ENCODE measurements around the gene TVP23C. TPM values are rescaled to one million over a fixed set of nuclear protein-coding genes. Genes with fewer than 3 reads are reported as not detected.

Gene TVP23C
- total and polyA plus RNA-seq, 2 experiments from 2014 or later, result 15.3 to 40.7 TPM

DNA sequence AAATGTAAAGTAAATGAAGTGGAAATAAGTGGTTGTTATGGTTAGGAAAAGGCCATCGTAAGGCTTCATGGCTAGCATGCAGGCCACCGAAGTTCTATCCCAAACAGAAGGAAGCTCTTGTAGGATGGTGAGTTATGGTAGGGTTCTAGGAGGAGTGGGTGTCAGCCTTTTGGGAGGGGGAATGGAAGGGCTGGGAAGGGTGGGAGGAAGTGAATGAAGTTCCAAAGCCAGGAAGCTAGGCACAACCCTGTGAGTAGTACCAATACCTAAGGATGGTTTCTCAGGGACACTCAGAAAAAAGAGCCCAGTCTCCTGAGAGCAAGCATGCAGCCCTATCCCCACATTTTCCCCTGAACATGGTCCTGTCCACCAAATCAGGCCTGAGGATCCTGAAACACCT, 59.6 kb downstream of the TVP23C start:
- Histone ChIP-seq H3K9me3 (ENCODE audit: low read depth) (no peaks in the 10 kb centered on the region), H2AFZ (no peak overlapping the region), H3K36me3 (replicated peaks; ENCODE audit: insufficient read depth, low read depth) (no peaks in the 10 kb centered on the region), H3K4me2 (no peak overlapping the region), H3K79me2 (no peaks in the 10 kb centered on the region), H4K20me1 (ENCODE audit: insufficient read depth, poor library complexity, severe bottlenecking) (no peaks in the 10 kb centered on the region), H3K27me3 (no peaks in the 10 kb centered on the region), H3K9me2 (replicated peaks; ENCODE audit: insufficient read depth) (no peaks in the 10 kb centered on the region), H3K4me3 (no peak overlapping the region), H3K4me1 (ENCODE audit: insufficient read depth) (no peaks in the 10 kb centered on the region), H3K27ac (no peak overlapping the region)
- DNase-seq (ENCODE audit: low spot score), result no peak
- TF ChIP-seq, protein P1, sequence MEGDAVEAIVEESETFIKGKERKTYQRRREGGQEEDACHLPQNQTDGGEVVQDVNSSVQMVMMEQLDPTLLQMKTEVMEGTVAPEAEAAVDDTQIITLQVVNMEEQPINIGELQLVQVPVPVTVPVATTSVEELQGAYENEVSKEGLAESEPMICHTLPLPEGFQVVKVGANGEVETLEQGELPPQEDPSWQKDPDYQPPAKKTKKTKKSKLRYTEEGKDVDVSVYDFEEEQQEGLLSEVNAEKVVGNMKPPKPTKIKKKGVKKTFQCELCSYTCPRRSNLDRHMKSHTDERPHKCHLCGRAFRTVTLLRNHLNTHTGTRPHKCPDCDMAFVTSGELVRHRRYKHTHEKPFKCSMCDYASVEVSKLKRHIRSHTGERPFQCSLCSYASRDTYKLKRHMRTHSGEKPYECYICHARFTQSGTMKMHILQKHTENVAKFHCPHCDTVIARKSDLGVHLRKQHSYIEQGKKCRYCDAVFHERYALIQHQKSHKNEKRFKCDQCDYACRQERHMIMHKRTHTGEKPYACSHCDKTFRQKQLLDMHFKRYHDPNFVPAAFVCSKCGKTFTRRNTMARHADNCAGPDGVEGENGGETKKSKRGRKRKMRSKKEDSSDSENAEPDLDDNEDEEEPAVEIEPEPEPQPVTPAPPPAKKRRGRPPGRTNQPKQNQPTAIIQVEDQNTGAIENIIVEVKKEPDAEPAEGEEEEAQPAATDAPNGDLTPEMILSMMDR (IDR thresholded peaks at IDR 0.05; ENCODE audit: poor library complexity), result no peak
- TF ChIP-seq EZH2phosphoT487 (IDR thresholded peaks at IDR 0.05; ENCODE audit: low read depth, severe bottlenecking, unreplicated experiment) (no peak), EZH2 (IDR thresholded peaks at IDR 0.05; ENCODE audit: borderline replicate concordance) (no peak)
- WGBS (ENCODE audit: low lambda C conversion rate, missing lambda C conversion rate), result 96% methylated on average over 2 of the region's 2 CpGs

DNA sequence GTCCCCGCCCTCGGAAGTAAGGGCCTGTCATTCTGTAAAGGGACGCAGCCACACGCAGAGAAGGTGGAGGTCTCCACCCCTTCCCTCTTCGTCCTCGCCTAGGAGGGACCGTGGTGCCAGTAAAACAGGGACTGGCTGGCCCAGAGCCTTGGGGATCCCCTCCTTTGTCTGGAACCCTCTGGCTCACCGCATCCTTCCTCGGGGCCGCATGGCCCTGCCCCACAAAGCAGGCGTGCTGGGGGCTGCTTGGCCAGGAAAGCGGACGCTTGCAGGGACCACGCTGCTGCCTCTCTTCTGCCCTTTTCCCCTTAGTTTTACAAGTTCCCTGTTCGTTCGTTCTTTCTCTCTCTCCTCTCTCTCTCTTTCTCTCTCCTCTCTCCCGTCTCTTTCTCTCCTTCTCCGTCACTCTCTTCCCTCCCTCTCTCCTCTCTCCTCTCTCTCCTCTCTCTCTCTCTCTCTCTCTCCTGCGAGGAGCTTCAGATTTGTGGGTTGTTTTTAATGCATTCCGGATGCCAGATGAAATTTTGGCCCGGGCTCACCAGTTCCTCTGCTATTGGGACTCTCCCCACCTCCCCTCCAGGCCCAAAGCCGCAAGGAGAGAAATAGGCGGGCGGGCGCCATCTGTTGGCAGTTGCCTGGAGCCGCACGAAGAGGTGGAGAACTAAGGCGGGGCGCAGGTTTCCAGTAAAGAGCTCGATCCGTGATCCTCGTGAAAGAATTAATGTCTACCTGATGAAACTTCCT, 60.7 kb downstream of the TVP23C start:
- Histone ChIP-seq H3K9me3 (ENCODE audit: low read depth) (no peaks in the 10 kb centered on the region), H3K36me3 (replicated peaks; ENCODE audit: insufficient read depth, low read depth) (no peaks in the 10 kb centered on the region), H3K27ac (peak overlapping the region; percentile 70), H3K4me2 (peak overlapping the region; percentile 59), H3K4me3 (no peak overlapping the region), H3K4me1 (ENCODE audit: insufficient read depth) (no peaks in the 10 kb centered on the region), H3K79me2 (no peaks in the 10 kb centered on the region), H3K9me2 (replicated peaks; ENCODE audit: insufficient read depth) (no peaks in the 10 kb centered on the region), H4K20me1 (ENCODE audit: insufficient read depth, poor library complexity, severe bottlenecking) (no peaks in the 10 kb centered on the region), H2AFZ (no peak overlapping the region), H3K27me3 (no peaks in the 10 kb centered on the region)
- TF ChIP-seq EZH2 (IDR thresholded peaks at IDR 0.05; ENCODE audit: borderline replicate concordance), result no peak
- TF ChIP-seq, protein P1 (IDR thresholded peaks at IDR 0.05; ENCODE audit: poor library complexity), result peak; percentile 90
- 44% methylated on average over 32 of the region's 32 CpGs for WGBS (ENCODE audit: low lambda C conversion rate, missing lambda C conversion rate)
- peak; percentile 92 for DNase-seq (ENCODE audit: low spot score)

DNA sequence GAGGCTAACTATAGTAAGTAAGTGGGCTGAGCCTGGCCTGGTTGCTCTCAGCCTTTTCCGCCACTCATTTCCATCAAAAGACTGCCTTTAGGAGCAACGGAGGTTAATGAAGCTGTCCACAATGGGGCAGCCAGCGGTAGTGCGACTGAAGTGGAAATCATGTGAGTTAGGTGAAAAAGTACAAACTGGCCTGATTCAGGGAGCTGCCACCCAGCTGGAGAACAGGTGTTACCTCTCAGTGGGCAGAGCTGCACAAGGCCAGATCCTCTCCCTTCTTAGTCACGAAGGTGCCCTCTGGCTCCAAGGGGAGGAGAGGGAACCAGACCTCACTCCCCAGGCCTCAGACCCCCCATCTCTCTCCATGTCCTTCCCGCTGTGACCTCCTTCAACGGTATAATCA, 61.5 kb downstream of the TVP23C start:
- H3K79me2 ChIP-seq, result no peaks in the 10 kb centered on the region
- H3K4me3 ChIP-seq, result no peak overlapping the region
- no peaks in the 10 kb centered on the region for H3K27me3 ChIP-seq
- H3K4me2 ChIP-seq, result no peak overlapping the region
- H3K9me3 ChIP-seq (ENCODE audit: low read depth), result no peaks in the 10 kb centered on the region
- peak overlapping the region; percentile 70 for H3K27ac ChIP-seq
- H3K36me3 ChIP-seq (replicated peaks; ENCODE audit: insufficient read depth, low read depth), result no peaks in the 10 kb centered on the region
- TF ChIP-seq, protein P1 (IDR thresholded peaks at IDR 0.05; ENCODE audit: poor library complexity), result no peak
- TF ChIP-seq EZH2 (IDR thresholded peaks at IDR 0.05; ENCODE audit: borderline replicate concordance), result no peak
- TF ChIP-seq EZH2phosphoT487 (IDR thresholded peaks at IDR 0.05; ENCODE audit: low read depth, severe bottlenecking, unreplicated experiment), result no peak
- no peaks in the 10 kb centered on the region for H4K20me1 ChIP-seq (ENCODE audit: insufficient read depth, poor library complexity, severe bottlenecking)
- H3K4me1 ChIP-seq (ENCODE audit: insufficient read depth), result no peaks in the 10 kb centered on the region
- 94% methylated on average over 7 of the region's 7 CpGs for WGBS (ENCODE audit: low lambda C conversion rate, missing lambda C conversion rate)
- H2AFZ ChIP-seq, result no peak overlapping the region
- DNase-seq (ENCODE audit: low spot score), result no peak
- no peaks in the 10 kb centered on the region for H3K9me2 ChIP-seq (replicated peaks; ENCODE audit: insufficient read depth)
